ENCODE data around the gene WFIKKN1.

WFIKKN1 gene

DNA sequence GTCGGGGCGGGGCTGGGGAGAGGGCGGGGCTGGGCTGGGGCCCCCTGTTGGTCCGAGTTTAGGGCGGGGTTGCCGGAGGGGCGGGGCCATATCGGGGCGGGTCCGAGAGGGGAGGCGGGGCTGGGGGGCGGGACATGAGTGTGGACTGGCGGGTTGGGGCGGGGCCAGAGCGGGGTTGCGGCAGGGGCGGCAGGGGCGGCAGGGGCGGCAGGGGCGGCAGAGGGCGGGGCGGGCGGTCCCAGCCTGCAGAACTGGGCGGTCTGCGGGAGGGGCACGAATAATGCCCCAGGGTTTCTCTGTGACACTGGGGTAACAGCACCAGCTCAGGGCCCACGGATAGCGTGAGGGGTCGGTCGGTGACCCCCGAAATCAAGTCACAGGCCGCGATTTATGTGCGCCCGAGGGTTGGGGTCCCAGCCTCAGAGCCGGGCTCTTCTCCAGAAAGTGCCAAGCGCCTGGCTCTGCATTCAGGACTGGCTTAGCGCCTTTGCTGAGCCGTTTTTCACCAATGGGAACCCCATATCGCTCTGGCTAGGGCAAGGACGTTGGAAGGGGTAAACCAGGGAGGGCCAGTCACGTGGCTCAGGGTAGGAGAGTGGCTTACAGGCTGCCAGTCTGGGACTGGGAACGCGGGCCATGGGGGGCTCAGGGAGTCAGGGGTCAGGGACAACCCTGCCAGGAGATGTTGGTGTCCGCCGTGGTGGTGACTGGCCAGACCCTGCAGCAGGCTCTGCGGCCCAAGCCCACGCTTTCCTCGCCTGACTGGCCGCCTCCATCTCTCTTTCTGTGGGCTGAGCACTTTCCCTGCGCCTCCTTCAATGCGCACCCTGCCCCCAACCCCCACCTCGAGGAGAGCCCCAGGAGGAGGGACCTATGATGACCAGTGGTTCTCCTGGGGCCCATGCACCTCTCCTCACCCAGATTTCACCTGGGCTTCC is 6.6 kb downstream of the WFIKKN1 start:
- peak; percentile 99 for DNase-seq (ENCODE audit: low spot score)

DNA sequence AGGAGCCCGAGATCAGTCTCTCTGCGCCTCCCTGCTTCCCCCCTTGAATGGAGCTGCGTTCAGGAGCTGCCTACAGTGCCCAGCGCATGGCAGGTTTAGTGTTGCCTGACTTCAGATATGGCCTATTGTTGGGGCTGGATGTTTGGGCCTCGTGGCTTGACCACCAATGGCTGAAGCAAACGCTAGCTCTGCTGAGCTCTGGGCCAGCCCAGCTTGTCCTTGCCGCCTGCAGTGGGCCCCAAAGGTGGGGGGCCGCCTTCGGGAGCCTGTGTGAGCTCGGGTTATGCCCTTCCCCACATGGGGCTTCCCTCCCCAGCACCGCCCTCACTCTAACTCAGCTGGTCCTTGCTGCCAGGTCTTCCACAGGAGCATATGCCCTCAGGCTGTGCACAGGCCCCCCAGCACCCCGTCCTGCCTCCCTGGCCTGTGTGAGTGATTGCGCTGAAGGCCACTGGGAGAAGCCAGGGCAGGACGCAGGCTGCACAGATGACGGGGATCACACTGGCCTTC is 7.3 kb downstream of the WFIKKN1 start:
- no peak for DNase-seq (ENCODE audit: low spot score)

DNA sequence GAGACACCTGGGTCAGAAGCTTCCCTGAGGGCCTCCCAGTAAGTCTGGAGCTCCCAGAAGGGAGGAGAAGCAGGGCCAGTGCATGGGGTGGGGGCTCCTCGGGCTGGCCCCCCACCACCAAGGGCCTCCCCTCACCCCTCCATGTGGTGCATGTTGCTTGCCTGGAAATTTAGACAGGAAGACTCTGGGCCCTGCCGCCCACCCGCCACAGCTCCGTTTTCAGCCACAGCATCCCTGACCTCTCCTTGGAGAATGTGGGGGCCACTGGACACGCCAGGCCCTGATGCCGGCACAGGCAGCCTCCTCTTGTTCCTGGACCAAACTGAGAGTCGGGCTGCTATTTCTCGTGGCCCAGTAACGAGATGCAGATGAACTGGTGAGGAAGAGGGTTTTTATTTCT is 8.1 kb downstream of the WFIKKN1 start:
- no peak for DNase-seq (ENCODE audit: low spot score)

DNA sequence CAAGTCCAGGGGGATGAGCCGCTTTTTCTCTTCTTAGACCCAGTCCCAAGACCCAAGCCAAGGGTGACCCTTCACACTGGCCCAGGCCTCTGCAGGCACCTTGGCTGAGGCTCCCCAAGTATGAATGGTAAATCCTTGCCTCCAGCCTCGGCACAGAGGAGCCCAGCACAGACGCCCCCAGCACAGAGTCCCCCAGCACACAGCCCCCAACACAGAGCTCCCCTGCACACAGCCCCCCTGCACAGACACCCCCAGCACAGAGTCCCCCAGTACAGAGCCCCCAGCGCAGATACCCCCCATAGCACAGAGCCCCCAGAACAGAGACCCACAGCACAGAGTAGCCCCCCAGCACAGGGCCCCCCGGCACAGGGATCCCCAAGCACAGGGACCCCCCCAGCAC is 9.8 kb downstream of the WFIKKN1 start:
- DNase-seq (ENCODE audit: low spot score): no peak

DNA sequence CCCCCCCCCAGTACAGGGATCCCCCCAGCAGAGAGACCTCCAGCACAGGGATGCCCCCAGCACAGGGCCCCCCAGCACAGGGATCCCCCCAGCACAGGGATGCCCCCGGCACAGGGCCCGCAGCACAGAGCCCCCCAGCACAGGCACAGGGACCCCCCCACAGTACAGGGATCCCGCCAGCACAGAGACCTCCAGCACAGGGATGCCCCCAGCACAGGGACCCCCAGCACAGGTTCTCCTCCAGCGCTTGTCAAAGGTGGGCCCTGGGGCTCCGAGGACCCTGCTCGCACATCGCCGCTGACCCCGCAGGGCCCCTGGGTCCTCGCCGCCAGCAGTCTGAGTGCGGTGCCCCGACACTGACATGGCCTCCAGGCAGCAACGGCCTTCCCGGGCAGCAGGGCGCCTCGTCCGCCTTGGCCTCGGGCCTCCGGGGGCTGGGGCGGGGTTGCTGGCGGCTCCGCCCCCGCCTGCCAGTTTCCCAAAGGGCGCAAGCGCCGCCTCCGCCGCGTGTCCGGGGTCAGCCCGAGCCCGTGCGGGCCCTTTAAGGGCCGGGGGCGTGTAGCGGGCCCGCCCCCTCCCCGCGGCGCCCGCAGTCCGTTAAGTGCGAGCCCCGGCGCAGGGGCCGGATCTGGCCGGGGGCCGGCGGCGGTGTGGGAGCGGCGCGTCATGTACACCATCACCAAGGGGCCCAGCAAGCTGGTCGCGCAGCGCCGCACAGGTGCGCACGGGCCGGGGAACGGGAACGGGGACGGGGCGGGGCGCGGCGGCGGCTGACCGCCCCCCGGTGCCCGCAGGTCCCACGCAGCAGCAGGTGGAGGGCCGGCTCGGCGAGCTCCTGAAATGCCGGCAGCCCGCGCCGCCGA is 10.8 kb downstream of the WFIKKN1 start, which contains the start of gene MCRIP2:
Gene MCRIP2 (plus strand): TSS at position 503 of the 863 bp plus-strand sequence. CDS start 164 bp downstream, at position 667.
- peak; percentile 90 for DNase-seq (ENCODE audit: low spot score)

DNA sequence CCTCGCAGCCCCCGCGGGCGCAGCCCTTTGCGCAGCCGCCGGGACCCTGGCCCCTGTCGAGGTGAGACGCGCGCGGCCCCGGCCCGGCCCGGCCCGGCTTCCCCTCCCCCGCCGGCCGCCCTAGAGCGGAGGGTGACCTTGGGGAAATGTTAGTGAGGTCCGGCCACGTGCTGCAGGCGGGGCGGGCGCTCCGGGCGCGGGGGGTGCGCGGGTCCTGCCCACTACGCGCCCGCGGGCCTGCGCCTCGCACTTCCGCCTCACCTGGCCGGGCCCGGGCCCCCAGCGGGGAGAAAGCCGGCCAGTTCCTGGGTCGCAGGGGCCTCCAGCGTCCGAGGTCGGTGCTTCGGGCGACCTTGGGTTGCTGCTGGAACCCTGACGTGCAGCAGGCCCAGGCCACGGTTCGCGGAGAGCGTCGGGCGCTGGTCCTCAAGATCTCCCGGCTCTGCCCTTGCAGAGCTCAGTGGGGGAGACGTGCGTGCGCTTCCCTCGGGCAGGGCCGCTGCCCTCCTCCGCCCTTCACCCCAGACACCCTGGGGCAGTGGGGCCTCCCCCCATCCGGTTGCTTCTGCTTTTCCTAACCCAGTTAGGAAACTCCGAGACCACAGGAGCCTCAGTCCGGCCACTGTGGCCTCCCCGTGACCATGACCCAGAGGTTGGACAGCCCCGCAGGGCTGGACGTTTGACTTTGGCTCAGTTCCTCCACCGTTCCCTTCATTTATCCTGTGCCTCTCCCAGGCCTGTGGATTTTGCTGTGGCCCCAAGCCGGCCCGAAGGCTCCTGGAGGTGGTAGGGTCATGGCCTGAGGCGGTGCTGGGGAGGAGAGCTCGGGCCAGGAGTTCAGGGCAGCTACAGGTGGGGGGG is 11.6 kb downstream of the WFIKKN1 start:
- DNase-seq (ENCODE audit: low spot score): no peak

DNA sequence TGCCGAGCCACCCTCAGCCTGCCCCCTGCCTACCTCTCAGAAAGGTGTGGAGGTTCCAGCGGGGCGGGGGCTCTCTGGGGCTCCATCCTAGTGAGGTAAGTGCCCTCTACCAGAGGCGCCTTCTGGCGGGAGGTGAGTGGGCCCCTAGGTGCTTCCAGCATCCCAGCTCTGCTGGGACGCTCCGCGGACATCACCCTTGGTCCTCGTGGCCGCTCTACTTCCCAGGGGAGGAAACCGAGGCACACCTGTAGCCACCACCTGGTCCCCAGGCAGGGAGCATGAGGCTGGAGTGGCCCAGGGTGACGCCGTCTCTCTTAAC is 12.2 kb downstream of the WFIKKN1 start:
- DNase-seq (ENCODE audit: low spot score): no peak

DNA sequence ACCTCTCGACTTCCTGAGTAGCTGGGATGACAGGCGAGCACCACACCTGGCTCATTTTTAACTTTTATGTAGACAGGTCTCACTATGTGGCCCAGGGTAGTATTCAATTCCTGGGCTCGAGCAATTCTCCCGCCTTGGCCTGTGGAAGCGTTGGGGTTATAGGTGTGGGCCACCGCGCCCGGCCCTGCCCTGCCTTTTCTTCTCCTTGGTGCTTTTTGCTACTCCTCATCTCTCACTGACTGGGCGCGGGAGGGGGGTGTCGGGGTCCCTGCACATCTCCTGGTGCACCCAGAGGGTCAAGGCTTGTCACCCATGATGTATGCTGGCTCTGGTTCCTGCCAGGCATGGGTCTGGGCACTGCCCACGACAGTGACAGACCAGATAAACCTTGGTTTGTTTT is 13.8 kb downstream of the WFIKKN1 start:
- DNase-seq (ENCODE audit: low spot score): no peak

DNA sequence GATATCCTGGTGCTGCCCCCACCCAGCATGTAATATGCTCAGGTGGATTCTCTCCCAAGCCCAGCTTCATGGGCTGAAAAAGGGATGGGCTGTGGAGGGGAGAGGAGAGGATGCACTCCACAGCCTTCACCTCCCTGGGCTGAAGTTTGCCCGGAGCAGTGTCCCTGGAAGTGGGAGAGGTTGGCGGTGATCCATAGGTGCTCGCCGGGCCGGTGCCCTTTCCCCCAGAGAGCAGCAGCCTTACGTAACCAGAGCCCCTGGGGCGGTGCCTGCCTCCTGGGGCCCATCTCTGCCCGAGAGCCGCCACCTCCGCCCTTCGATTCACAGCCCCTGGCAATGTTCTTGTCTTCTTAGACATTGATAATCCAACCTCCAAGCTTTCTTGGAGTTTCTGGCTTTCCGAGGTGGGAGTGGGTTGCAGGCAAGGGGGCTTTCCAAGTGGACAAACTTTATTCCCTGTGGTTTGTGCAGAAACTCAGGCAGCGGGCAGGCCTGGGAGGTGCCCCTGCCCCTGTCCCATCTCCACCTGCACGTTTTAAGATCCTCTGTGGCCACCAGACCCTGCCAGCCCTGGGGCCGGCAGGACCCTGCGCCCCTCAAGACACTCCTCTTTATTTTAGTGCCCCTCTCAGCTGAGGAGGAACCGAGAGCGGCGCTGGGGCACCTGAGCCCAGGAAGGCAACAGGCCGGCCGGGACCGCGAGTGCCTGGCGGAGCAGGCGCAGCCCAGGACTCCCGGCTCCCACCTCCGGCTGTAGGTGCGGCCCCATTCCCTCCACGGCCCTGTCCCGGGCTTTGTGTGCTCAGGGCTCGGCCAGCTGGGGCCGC is 15.3 kb downstream of the WFIKKN1 start:
- no peak for DNase-seq (ENCODE audit: low spot score)

DNA sequence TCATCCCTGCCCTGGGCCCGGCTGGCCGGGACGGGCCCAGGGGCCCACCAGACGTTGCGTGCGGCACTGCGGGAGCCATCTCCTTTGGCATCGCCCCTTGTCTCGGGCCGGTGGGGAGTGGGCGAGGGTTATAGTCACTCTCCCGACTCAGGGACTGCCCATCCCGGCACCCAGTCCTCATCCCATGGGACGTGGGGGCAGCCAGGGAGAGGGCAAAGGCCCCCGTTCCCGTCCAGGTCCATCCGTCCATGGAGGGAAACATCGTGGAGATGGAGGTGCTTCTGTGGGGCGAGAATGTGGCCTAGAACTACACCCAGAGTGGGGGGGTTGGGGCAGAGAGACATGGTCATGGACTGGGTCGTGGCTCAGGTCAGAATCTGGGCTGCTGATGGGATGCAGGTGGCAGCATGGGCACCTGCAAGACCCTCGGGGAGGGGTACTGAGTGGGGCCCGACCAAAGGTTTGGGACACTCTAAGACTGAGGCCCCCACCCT is 15.9 kb downstream of the WFIKKN1 start:
- DNase-seq (ENCODE audit: low spot score): no peak

DNA sequence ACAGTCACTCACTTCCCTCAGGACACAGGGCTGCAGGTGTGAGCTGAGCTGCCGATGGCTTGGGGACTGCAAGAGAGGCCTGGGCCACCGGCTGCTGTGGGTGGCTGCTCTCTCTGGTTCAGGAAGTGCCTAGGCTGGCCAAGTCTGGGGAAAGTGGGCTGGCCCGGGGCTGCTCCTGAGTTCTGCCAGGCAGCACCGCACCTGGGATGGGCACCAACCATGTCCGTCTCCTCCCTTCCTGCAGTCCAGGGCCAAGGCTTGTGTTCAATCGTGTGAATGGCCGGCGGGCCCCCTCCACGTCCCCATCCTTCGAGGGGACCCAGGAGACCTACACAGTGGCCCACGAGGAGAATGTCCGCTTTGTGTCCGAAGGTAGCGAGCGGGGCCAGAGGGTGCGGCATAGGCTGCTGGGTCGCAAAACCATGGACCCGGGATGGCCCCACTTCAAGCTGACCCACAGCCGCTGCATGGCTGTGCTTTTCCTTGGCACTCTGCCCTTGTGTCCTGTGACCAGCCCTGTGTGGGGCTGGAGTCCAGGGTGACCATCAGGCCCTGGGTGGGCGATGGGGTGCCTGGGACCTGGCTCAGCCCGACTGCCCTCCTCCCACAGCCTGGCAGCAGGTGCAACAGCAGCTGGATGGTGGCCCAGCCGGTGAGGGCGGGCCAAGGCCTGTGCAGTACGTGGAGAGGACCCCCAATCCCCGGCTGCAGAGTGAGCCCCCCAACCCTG is 16.6 kb downstream of the WFIKKN1 start:
- DNase-seq (ENCODE audit: low spot score): no peak

DNA sequence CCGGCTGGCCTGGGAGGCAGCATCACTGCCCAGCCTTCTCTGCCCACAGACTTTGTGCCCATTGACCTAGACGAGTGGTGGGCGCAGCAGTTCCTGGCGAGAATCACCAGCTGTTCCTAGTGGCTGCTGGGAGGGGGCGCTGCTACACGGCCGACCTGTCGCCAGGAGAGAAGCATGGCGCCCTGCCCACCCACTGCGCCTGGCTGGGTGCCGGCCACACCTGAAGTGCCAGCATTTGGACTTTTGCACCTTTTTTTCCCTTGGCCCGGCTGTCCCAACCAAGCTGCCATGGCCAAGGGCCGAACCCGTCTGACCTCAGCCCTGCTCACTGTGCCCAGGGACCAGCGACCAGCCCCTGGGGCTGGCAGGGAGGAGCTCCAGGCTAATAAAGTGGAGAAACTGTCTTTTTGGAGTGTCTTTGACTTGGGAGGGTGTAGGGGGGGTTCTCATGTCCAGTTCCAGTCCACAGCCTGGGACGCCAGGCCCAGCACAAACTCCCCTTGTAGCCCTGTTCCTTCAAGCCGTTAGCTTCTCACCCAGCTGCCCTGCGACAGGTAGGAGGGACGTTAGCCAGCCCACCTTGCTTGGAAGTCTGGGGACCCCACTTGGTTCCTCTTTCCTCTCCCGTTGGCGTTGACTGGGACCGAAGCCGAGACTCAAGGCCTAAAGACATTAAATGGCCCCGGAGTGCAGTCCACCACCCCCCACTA is 17.4 kb downstream of the WFIKKN1 start:
- no peak for DNase-seq (ENCODE audit: low spot score)

DNA sequence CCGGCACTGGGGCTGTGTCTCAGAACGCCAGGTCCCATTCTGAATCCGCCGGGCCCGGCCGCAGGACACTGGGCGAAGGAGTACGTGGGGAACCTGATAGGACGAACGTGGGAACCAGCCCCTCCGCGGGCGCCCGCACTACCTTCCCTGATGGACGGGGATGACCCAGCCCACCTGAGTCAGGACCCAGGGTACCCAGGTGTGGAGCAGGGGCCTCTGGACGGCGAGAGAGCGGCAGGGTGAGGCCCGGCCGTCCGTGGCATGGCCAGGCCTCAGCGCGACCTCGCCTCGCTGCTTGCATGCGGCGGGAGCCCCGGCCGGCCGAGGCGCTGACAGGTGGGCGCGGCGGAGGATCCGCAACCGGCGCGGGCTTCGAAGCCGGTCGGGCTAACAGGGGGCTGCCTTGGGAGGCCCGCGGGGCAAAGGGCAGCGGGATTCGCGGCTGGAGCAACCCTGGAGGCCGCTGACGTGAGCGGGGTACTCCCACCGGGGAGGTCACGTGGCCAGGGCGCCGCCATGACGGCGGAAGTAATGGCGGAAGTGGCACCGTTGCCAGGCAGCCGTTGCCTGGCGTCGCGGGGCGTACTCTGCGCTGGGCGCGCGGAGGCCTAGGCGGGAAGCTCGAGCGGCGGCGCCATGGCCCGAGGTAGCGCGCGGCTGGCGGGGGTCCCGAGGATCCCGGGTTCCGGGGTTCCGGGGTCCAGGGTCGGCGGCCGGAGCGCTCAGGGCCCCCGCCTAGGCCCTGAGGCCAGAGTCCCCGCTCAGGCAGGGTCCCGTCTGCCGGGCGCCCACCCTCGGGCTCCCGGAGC is 18.2 kb downstream of the WFIKKN1 start, which contains the start of gene WDR90:
Gene WDR90 (plus strand): TSS at position 585 of the 809 bp plus-strand sequence. CDS start 52 bp downstream, at position 637.
- peak; percentile 99 for DNase-seq (ENCODE audit: low spot score)

DNA sequence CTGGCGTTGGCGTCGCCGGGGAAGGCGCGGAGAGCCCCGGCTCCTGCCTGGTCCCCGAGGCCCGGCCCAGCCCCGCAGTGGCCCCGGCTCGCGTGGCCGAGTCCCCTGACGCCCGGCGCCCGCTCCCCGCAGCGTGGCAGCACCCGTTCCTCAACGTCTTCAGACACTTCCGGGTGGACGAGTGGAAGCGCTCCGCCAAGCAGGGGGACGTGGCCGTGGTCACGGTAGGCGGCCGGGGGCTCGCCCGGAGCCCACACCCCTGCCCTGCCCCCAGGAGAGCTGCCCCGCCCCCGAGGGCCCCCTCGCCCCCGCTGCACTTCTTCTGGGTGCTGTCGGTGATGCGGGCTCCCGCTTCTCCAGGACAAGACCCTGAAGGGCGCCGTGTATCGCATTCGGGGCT is 18.8 kb downstream of the WFIKKN1 start:
- peak; percentile 59 for DNase-seq (ENCODE audit: low spot score)

DNA sequence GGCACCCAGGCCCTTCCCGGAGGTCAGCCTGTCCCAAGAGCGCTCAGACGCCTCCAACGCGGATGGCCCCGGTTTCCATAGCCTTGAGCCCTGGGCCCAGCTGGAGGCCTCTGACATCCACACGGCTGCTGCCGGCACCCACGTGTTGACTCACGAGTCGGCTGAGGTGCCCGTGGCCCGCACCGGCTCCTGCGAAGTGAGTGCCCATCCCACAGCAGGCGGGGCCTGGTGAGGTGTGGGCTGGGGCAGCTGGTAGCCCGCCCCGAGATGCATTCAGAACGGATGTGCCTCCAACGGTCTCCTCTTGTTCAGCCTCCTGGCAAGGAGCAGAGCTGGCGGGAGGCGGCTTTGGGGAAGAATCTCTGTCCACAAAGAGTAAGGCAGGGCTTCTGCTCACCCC is 21.1 kb downstream of the WFIKKN1 start:
- DNase-seq (ENCODE audit: low spot score): no peak

DNA sequence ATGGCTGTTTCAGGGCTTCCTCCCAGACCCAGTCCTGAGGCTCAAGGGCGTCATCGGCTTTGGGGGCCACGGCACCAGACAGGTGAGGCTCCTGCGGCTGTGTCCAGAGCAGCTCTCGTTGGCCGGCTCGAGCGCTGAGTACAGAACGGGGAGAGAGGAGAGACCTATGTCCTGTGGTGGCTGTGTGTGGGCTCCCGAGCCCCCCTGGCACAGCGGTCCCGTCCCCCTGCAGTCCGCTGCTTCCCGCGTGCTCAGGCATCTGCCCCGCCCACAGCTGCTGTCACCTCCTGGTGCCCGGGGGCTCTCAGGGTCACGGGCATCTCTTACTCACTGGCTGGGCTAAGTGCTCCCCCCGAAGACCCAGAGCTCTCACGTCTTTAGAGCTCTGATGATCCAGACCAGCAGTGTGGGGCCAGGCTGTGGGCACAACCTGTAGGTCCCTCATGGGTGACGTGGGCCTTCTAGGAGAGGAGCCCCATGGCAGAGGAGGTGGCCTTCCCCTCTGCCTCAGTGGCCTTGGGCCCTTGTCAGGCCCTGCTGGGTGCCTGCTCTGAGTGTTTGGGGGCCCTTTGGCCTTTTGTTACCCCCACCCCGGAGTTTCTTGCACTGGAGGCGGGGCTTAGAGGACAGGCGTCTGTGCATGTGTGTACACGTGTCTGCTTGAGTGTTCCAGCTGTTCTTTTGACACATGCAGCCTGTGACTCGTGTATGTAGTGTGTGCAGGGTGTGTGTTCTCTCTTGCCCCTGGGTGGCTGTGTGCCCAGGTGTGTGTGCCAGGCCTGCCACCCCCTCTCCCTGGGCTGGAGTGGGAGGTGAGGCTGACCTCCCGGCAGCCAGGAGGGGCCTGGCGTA is 21.9 kb downstream of the WFIKKN1 start:
- no peak for DNase-seq (ENCODE audit: low spot score)

DNA sequence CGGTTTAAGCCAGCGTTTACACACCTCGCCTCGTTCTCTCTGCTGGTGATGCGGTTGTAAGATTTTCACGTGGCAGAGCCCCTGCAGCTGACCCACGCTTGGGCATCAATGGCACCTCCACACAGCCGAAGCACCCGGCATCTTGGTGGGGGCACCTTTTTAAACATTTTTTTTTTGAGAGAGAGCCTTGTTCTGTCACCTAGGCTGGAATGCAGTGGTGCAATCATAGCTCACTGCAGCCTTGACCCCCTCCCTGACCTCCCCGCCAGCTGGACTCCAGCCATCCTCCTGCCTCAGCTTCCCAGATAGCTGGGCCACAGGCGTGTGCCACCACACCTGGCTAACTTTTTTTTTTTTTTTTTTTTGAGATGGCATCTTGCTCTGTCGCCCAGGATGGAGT is 23.2 kb downstream of the WFIKKN1 start:
- DNase-seq (ENCODE audit: low spot score): no peak

Data from hepatic stellate cell (primary cell).